ENCODE measurements around the gene LRRC36.

LRRC36 gene

GRCh38 chr16:67395105-67395457 is 68.5 kb downstream of the LRRC36 start:
- no peaks in the 10 kb centered on the region for H3F3A ChIP-seq (ENCODE audit: insufficient read depth)
- H3K27ac ChIP-seq (ENCODE audit: low read depth, low read length), result no peak overlapping the region
- no peaks in the 10 kb centered on the region for H4K20me1 ChIP-seq (ENCODE audit: low read depth, low read length)
- no peaks in the 10 kb centered on the region for H3K9me2 ChIP-seq (replicated peaks; ENCODE audit: insufficient read depth, low read length)
- H2AFZ ChIP-seq (ENCODE audit: low read depth, low read length, severe bottlenecking), result no peak overlapping the region
- no peak overlapping the region for H3K4me2 ChIP-seq (ENCODE audit: low read depth, low read length, poor library complexity, severe bottlenecking)
- H3K27me3 ChIP-seq (ENCODE audit: low read length), result no peaks in the 10 kb centered on the region
- H3K79me2 ChIP-seq (ENCODE audit: insufficient read depth, low read length), result no peaks in the 10 kb centered on the region
- TF ChIP-seq CTCF (IDR thresholded peaks at IDR 0.05; ENCODE audit: insufficient read depth, low read length, poor library complexity, severe bottlenecking), result no peak
- TF ChIP-seq EZH2phosphoT487 (conservative IDR thresholded peaks at IDR 0.05; ENCODE audit: low read length), result no peak
- no peak overlapping the region for H3K4me3 ChIP-seq (ENCODE audit: insufficient read depth, low read length, poor library complexity, severe bottlenecking)
- no peak overlapping the region for H3K9ac ChIP-seq (ENCODE audit: low read length)
- H3K36me3 ChIP-seq (ENCODE audit: low read length), result no peaks in the 10 kb centered on the region
- H3K9me3 ChIP-seq (ENCODE audit: insufficient read depth, low read length), result no peaks in the 10 kb centered on the region

- no peaks in the 10 kb centered on the region for H4K20me1 ChIP-seq (ENCODE audit: low read depth, low read length)
- H3K9me3 ChIP-seq (ENCODE audit: insufficient read depth, low read length), result no peaks in the 10 kb centered on the region
- H3F3A ChIP-seq (ENCODE audit: insufficient read depth), result no peaks in the 10 kb centered on the region
- H3K9me2 ChIP-seq (replicated peaks; ENCODE audit: insufficient read depth, low read length), result no peaks in the 10 kb centered on the region
- H3K4me3 ChIP-seq (ENCODE audit: insufficient read depth, low read length, poor library complexity, severe bottlenecking), result no peak overlapping the region
- H3K9ac ChIP-seq (ENCODE audit: low read length), result no peak overlapping the region
- no peak overlapping the region for H3K27ac ChIP-seq (ENCODE audit: low read depth, low read length)
- H3K27me3 ChIP-seq (ENCODE audit: low read length), result no peaks in the 10 kb centered on the region
- H3K4me2 ChIP-seq (ENCODE audit: low read depth, low read length, poor library complexity, severe bottlenecking), result no peak overlapping the region
- TF ChIP-seq EZH2phosphoT487 (conservative IDR thresholded peaks at IDR 0.05; ENCODE audit: low read length), result no peak
- H3K36me3 ChIP-seq (ENCODE audit: low read length), result no peaks in the 10 kb centered on the region
- no peaks in the 10 kb centered on the region for H3K79me2 ChIP-seq (ENCODE audit: insufficient read depth, low read length)
- no peak overlapping the region for H2AFZ ChIP-seq (ENCODE audit: low read depth, low read length, severe bottlenecking)
These were observed 69.0 kb downstream of the LRRC36 start for GRCh38 chr16:67395458-67396158.

- H2AFZ ChIP-seq (ENCODE audit: low read depth, low read length, severe bottlenecking), result no peak overlapping the region
- H3K9me2 ChIP-seq (replicated peaks; ENCODE audit: insufficient read depth, low read length), result no peaks in the 10 kb centered on the region
- no peak overlapping the region for H3K4me3 ChIP-seq (ENCODE audit: insufficient read depth, low read length, poor library complexity, severe bottlenecking)
- no peaks in the 10 kb centered on the region for H3K36me3 ChIP-seq (ENCODE audit: low read length)
- H3K79me2 ChIP-seq (ENCODE audit: insufficient read depth, low read length), result no peaks in the 10 kb centered on the region
- no peak overlapping the region for H3K27ac ChIP-seq (ENCODE audit: low read depth, low read length)
- no peaks in the 10 kb centered on the region for H3F3A ChIP-seq (ENCODE audit: insufficient read depth)
- no peaks in the 10 kb centered on the region for H3K27me3 ChIP-seq (ENCODE audit: low read length)
- TF ChIP-seq CTCF (IDR thresholded peaks at IDR 0.05; ENCODE audit: insufficient read depth, low read length, poor library complexity, severe bottlenecking) (no peak), EZH2phosphoT487 (conservative IDR thresholded peaks at IDR 0.05; ENCODE audit: low read length) (no peak)
- H3K9me3 ChIP-seq (ENCODE audit: insufficient read depth, low read length), result no peaks in the 10 kb centered on the region
- H3K9ac ChIP-seq (ENCODE audit: low read length), result no peak overlapping the region
- H4K20me1 ChIP-seq (ENCODE audit: low read depth, low read length), result no peaks in the 10 kb centered on the region
- no peak overlapping the region for H3K4me2 ChIP-seq (ENCODE audit: low read depth, low read length, poor library complexity, severe bottlenecking)
These were observed 69.8 kb downstream of the LRRC36 start for GRCh38 chr16:67396159-67397035.

Measured in SU-DHL-6 (cell line).